Kidney (tissue), 14 donors: ENCODE measurements around the gene DENND10. TPM values are rescaled to one million over a fixed set of nuclear protein-coding genes. Genes with fewer than 3 reads are reported as not detected.

Source experiments
- DNase-seq, 5 donors: peaks; one replicate each; pipeline ENCODE4 v3.0.0-alpha.2; 2013 to 2020
- FAIRE-seq: peaks from 2 replicates; lab custom pipeline; 2012; peaks lifted over from hg19 to GRCh38; lab: Jason Lieb, UNC
- H3K27ac ChIP-seq, 2 donors: one replicate each; pipeline ENCODE4 v1.7.0; 2013; ENCODE audit warnings: low read depth in 2 of 2, low read length in 2 of 2, inconsistent platforms in 1 of 2
- H3K27me3 ChIP-seq: one replicate; pipeline ENCODE4 v1.7.1; 2013; ENCODE audit warnings: low read length, inconsistent platforms; ENCODE audit not compliant: control insufficient read depth, insufficient read depth
- H3K36me3 ChIP-seq, 3 donors: one replicate each; pipeline versions ENCODE4 v1.7.0 to v1.7.1; 2013; ENCODE audit warnings: low read length in 3 of 3, control low read depth in 1 of 3, inconsistent platforms in 1 of 3; ENCODE audit not compliant: insufficient read depth in 3 of 3, control insufficient read depth in 2 of 3
- H3K4me1 ChIP-seq, 3 donors: one replicate each; pipeline versions ENCODE4 v1.7.0 to v1.7.1; 2013; ENCODE audit warnings: low read length in 3 of 3, inconsistent platforms in 1 of 3, low read depth in 1 of 3; ENCODE audit not compliant: control insufficient read depth in 2 of 3, insufficient read depth in 2 of 3
- H3K4me3 ChIP-seq, 3 donors: one replicate each; pipeline versions ENCODE4 v1.7.0 to v1.8.1; 2013; ENCODE audit warnings: low read length in 3 of 3, control low read depth in 1 of 3, inconsistent platforms in 1 of 3
- H3K9ac ChIP-seq, 3 donors: one replicate each; pipeline versions ENCODE4 v1.7.0 to v1.7.1; 2013; ENCODE audit warnings: low read length in 3 of 3, control low read depth in 1 of 3, inconsistent platforms in 1 of 3
- H3K9me3 ChIP-seq, 3 donors: one replicate each; pipeline versions ENCODE4 v1.7.0 to v1.7.1; 2013; ENCODE audit warnings: low read length in 3 of 3, control low read depth in 1 of 3, inconsistent platforms in 1 of 3; ENCODE audit not compliant: control insufficient read depth in 2 of 3, insufficient read depth in 1 of 3
- intact Hi-C: fragments of 100-400 bp; cut with DNase I; formaldehyde crosslinking; loops from one replicate; pipeline ENCODE4 v1.11.1; 2022
- polyA plus RNA-seq: library from polyadenylated mRNA; stranded (reverse); fragments of 350-450 nt; fragmentation: Illumina TruSeq; extraction: RNeasy Lipid Tissue Mini Kit (QIAGEN cat#74804); gene quantifications from one replicate; pipeline ENCODE4 v1.2.3, GENCODE V29; 2014; ENCODE audit warnings: low read depth, low replicate concordance; ENCODE audit not compliant: insufficient read depth
- total RNA-seq: library from RNA; stranded (reverse); fragmentation: NEBNext Ultra II Directional; extraction: Animal tissue kit (Norgen Biotek cat#: 25700); gene quantifications from one replicate; pipeline ENCODE4 v1.2.1, GENCODE V29; 2021
- TF ChIP-seq, protein P1 (sequence below): IDR thresholded peaks from 3 replicates; pipeline ENCODE4 v1.5.1; 2012; ENCODE audit warnings: mild to moderate bottlenecking, moderate library complexity, borderline replicate concordance; ENCODE audit not compliant: insufficient read depth; ENCODE audit errors: extremely low read depth
- donor health status: control.
- donor health status: control.
- donor health status: control.
- donor health status: control.
- donor health status: control.
- donor health status: DM: yes; HTN: yes; CAD: no.
- donor health status: Normal renal cell carcinoma (clear cell type).

DENND10 gene
- total and polyA plus RNA-seq, 2 donors from 2014 or later = 31.6 to 31.7 TPM

GRCh38 chr10:119101366-119102098 lies 2.4 kb upstream of the DENND10 start:
- H3K4me1 ChIP-seq = peaks cover 3 to 6% (median 4%) of the 10 kb centered on the region in 3 donors
- H3K27ac ChIP-seq = no peak overlapping the region
- no peaks in the 10 kb centered on the region for H3K9me3 ChIP-seq
- H3K4me3 ChIP-seq = no peak overlapping the region
- H3K9ac ChIP-seq = no peak overlapping the region
- TF ChIP-seq, protein P1, sequence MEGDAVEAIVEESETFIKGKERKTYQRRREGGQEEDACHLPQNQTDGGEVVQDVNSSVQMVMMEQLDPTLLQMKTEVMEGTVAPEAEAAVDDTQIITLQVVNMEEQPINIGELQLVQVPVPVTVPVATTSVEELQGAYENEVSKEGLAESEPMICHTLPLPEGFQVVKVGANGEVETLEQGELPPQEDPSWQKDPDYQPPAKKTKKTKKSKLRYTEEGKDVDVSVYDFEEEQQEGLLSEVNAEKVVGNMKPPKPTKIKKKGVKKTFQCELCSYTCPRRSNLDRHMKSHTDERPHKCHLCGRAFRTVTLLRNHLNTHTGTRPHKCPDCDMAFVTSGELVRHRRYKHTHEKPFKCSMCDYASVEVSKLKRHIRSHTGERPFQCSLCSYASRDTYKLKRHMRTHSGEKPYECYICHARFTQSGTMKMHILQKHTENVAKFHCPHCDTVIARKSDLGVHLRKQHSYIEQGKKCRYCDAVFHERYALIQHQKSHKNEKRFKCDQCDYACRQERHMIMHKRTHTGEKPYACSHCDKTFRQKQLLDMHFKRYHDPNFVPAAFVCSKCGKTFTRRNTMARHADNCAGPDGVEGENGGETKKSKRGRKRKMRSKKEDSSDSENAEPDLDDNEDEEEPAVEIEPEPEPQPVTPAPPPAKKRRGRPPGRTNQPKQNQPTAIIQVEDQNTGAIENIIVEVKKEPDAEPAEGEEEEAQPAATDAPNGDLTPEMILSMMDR = no peak
- FAIRE-seq (no peak), DNase-seq (no peak)
- intact Hi-C loops = no loop called here
- no peaks in the 10 kb centered on the region for H3K36me3 ChIP-seq
- no peaks in the 10 kb centered on the region for H3K27me3 ChIP-seq

DNA sequence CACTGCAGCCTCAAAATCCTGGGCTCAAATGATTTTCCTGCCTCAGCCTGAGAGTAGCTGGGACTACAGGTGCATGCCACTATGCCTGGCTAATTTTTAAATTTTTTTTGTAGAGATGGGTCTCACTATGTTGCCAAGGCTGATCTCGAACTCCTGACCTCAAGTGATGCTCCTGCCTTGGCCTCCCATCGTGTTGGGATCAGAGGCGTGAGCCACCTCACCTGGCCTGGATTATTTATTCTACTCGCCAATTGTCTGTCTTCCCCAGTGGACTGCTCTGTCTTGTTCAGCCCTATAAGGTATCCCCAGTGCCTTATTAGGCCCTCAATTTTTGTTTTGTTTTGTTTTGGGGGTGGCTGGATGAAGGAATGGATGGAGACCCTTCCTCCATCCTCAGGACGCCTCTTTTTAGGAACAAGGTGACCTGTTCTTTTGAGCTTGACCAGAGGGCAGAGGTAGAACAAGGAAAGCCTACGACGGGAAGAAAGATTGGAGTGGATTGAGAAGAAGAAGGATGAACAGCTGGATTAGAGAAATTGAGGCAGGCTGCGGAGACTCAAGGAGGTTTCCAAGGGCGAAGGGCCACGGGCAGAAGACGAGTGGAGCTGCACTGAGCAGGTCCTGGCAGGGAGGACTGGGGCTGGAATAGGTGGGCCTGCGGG lies 541 bp upstream of the DENND10 start:
- Histone ChIP-seq H3K27ac (peak overlapping the region in 1 of 2 donors; percentile 59), H3K36me3 (no peaks in the 10 kb centered on the region), H3K4me1 (peaks cover 3 to 6% (median 4%) of the 10 kb centered on the region in 3 donors), H3K9ac (peak overlapping the region in 1 of 3 donors; percentile 22), H3K27me3 (no peaks in the 10 kb centered on the region), H3K9me3 (no peaks in the 10 kb centered on the region), H3K4me3 (peak overlapping the region in 1 of 3 donors; percentile 23)
- intact Hi-C loops = no loop called here
- DNase-seq (peak in 1 of 5 donors; percentile 57), FAIRE-seq (no peak)
- TF ChIP-seq, protein P1 = no peak

GRCh38 chr10:119104654-119105015 lies 722 bp downstream of the DENND10 start:
- Histone ChIP-seq H3K36me3 (peaks cover 0 to 3% (median 0%) of the 10 kb centered on the region in 3 donors), H3K4me1 (peaks cover 3 to 6% (median 4%) of the 10 kb centered on the region in 3 donors), H3K9ac (peak overlapping the region; percentile 19 to 85 (median 73)), H3K27ac (peak overlapping the region in 1 of 2 donors; percentile 37), H3K9me3 (no peaks in the 10 kb centered on the region), H3K27me3 (no peaks in the 10 kb centered on the region), H3K4me3 (peak overlapping the region; percentile 48 to 75 (median 69))
- TF ChIP-seq, protein P1 = no peak
- intact Hi-C loops = no loop called here
- DNase-seq (peak; percentile 51 to 77 (median 70)), FAIRE-seq (no peak)
